PC-9 (cell line): ENCODE results near the gene ASTN2.

Experiments used
- EZH2 ChIP-seq: fragments of 200-600 bp; sonication (generic); IDR thresholded peaks from 2 replicates; pipeline ENCODE4 v1.8.0; 2017; ENCODE audit warnings: antibody characterized with exemption, low read depth
- TF ChIP-seq, protein P1 (sequence below): fragments of 200-600 bp; sonication (generic); conservative IDR thresholded peaks from 2 replicates; pipeline ENCODE4 v1.6.1; 2017; ENCODE audit warnings: mixed run types, antibody characterized with exemption, mild to moderate bottlenecking, moderate library complexity

DNA sequence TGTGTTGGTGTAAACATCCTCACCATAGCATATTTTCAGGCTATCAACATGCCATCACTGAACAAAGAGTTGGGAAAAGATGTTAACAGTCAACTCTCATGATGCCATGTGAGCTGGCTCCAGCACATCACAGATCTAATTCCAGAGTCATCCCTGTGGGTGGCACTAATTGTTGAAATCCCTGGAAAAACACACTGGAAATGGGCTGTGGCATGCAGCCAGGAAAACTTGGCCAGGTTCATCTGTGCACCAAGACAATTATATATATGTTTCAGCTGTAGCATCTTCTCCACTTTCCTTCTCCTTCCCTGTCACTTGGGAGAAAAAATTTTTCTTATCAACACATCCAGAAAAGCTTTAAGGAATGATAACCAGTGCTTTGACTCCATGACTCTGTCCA, 414.0 kb downstream of the ASTN2 start:
- TF ChIP-seq, protein P1, sequence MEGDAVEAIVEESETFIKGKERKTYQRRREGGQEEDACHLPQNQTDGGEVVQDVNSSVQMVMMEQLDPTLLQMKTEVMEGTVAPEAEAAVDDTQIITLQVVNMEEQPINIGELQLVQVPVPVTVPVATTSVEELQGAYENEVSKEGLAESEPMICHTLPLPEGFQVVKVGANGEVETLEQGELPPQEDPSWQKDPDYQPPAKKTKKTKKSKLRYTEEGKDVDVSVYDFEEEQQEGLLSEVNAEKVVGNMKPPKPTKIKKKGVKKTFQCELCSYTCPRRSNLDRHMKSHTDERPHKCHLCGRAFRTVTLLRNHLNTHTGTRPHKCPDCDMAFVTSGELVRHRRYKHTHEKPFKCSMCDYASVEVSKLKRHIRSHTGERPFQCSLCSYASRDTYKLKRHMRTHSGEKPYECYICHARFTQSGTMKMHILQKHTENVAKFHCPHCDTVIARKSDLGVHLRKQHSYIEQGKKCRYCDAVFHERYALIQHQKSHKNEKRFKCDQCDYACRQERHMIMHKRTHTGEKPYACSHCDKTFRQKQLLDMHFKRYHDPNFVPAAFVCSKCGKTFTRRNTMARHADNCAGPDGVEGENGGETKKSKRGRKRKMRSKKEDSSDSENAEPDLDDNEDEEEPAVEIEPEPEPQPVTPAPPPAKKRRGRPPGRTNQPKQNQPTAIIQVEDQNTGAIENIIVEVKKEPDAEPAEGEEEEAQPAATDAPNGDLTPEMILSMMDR: no peak
- TF ChIP-seq EZH2: no peak
